Skeletal muscle cell (primary cell): Measurements from ENCODE around the gene ADGRF5.

Experiments
- DNase-seq: peaks from one replicate; pipeline ENCODE4 v3.0.0-alpha.2; 2010; ENCODE audit warnings: low read depth
- H3K4me3 ChIP-seq: 2 replicates; pipeline ENCODE4 v1.5.1; 2011; ENCODE audit warnings: low read depth, mild to moderate bottlenecking, control low read depth, low read length, moderate library complexity

The ADGRF5 gene

GRCh38 chr6:46921731-46922130 is at the start of gene ADGRF5:
Gene ADGRF5 (minus strand): TSS chr6:46921938. CDS start chr6:46906762, 15,176 bp downstream.
- no peak within 1 kb of the TSS for H3K4me3 ChIP-seq
- DNase-seq, result no peak

GRCh38 chr6:46969206-46969605 is 47.5 kb upstream of the ADGRF5 start:
- no peak overlapping the region for H3K4me3 ChIP-seq
- DNase-seq, result no peak

- DNase-seq, result no peak
Measured at GRCh38 chr6:46967826-46968349, 46.1 kb upstream of the ADGRF5 start.

GRCh38 chr6:46964716-46965519 is 43.2 kb upstream of the ADGRF5 start:
- no peak for DNase-seq

More at GRCh38 chr6:46967826-46968349, 46.1 kb upstream of the ADGRF5 start:
- no peak overlapping the region for H3K4me3 ChIP-seq

GRCh38 chr6:46963626-46964025 is 41.9 kb upstream of the ADGRF5 start:
- H3K4me3 ChIP-seq, result no peak overlapping the region
- no peak for DNase-seq

More at GRCh38 chr6:46964716-46965519, 43.2 kb upstream of the ADGRF5 start:
- H3K4me3 ChIP-seq, result no peak overlapping the region

- no peak overlapping the region for H3K4me3 ChIP-seq
- no peak for DNase-seq
Measured at GRCh38 chr6:46963039-46963438, 41.3 kb upstream of the ADGRF5 start.

GRCh38 chr6:46961711-46962110 is 40.0 kb upstream of the ADGRF5 start:
- H3K4me3 ChIP-seq, result no peak overlapping the region
- no peak for DNase-seq

- no peak for DNase-seq
- H3K4me3 ChIP-seq, result no peak overlapping the region
Measured at GRCh38 chr6:46961232-46961631, 39.5 kb upstream of the ADGRF5 start.

- no peak for DNase-seq
- H3K4me3 ChIP-seq, result no peak overlapping the region
Measured at GRCh38 chr6:46959419-46959818, 37.7 kb upstream of the ADGRF5 start.

GRCh38 chr6:46956409-46956808 is 34.7 kb upstream of the ADGRF5 start:
- DNase-seq, result no peak
- H3K4me3 ChIP-seq, result no peak overlapping the region

GRCh38 chr6:46954837-46955451 is 33.2 kb upstream of the ADGRF5 start:
- H3K4me3 ChIP-seq, result no peak overlapping the region
- no peak for DNase-seq

- no peak for DNase-seq
- no peak overlapping the region for H3K4me3 ChIP-seq
Measured at GRCh38 chr6:46953921-46954320, 32.2 kb upstream of the ADGRF5 start.

GRCh38 chr6:46949632-46950280 is 28.0 kb upstream of the ADGRF5 start:
- H3K4me3 ChIP-seq, result no peak overlapping the region
- no peak for DNase-seq

GRCh38 chr6:46948699-46949098 is 27.0 kb upstream of the ADGRF5 start:
- DNase-seq, result no peak
- H3K4me3 ChIP-seq, result no peak overlapping the region

- H3K4me3 ChIP-seq, result no peak overlapping the region
- DNase-seq, result no peak
Measured at GRCh38 chr6:46947497-46947896, 25.8 kb upstream of the ADGRF5 start.

GRCh38 chr6:46940433-46941226 is 18.9 kb upstream of the ADGRF5 start:
- no peak overlapping the region for H3K4me3 ChIP-seq
- no peak for DNase-seq

GRCh38 chr6:46937642-46938041 is 15.9 kb upstream of the ADGRF5 start:
- DNase-seq, result no peak
- no peak overlapping the region for H3K4me3 ChIP-seq

GRCh38 chr6:46935687-46936086 is 13.9 kb upstream of the ADGRF5 start:
- H3K4me3 ChIP-seq, result no peak overlapping the region
- no peak for DNase-seq

- DNase-seq, result no peak
- no peak overlapping the region for H3K4me3 ChIP-seq
Measured at GRCh38 chr6:46933751-46934150, 12.0 kb upstream of the ADGRF5 start.
